GM23248 (cell line): ENCODE results near the gene SCN3B. TPM values are rescaled to one million over a fixed set of nuclear protein-coding genes. Genes with fewer than 3 reads are reported as not detected.

ENCODE experiments used
- DNase-seq: peaks from one replicate; pipeline ENCODE4 v3.0.0-alpha.2; 2015
- H2AFZ ChIP-seq: fragments of 200-600 bp; sonication (generic); 2 replicates; pipeline ENCODE4 v1.6.1; 2016; ENCODE audit warnings: antibody characterized with exemption
- H3F3A ChIP-seq: fragments of 200-600 bp; sonication (generic); 2 replicates; pipeline ENCODE4 v1.6.1; 2016; ENCODE audit warnings: mild to moderate bottlenecking, antibody characterized with exemption, mixed run types; ENCODE audit not compliant: insufficient read depth
- H3K27ac ChIP-seq: fragments of 200-600 bp; sonication (generic); 2 replicates; pipeline ENCODE4 v1.5.1; 2016; ENCODE audit warnings: mild to moderate bottlenecking
- H3K27me3 ChIP-seq: fragments of 200-600 bp; sonication (generic); replicated peaks from 2 replicates; pipeline ENCODE4 v1.6.1; 2016; ENCODE audit warnings: mild to moderate bottlenecking; ENCODE audit not compliant: insufficient read depth
- H3K36me3 ChIP-seq: fragments of 200-600 bp; sonication (generic); 2 replicates; pipeline ENCODE4 v1.6.1; 2016; ENCODE audit warnings: low read depth, mild to moderate bottlenecking
- H3K4me1 ChIP-seq: fragments of 200-600 bp; sonication (generic); 2 replicates; pipeline ENCODE4 v1.6.1; 2016; ENCODE audit warnings: mild to moderate bottlenecking; ENCODE audit not compliant: insufficient read depth
- H3K4me2 ChIP-seq: fragments of 200-600 bp; sonication (generic); one replicate; pipeline ENCODE4 v1.6.1; 2016; ENCODE audit warnings: mild to moderate bottlenecking; ENCODE audit not compliant: unreplicated experiment
- H3K4me3 ChIP-seq: fragments of 200-600 bp; sonication (generic); 2 replicates; pipeline ENCODE4 v1.5.1; 2016; ENCODE audit warnings: mild to moderate bottlenecking
- H3K79me2 ChIP-seq: fragments of 200-600 bp; sonication (generic); 2 replicates; pipeline ENCODE4 v1.6.1; 2016; ENCODE audit warnings: mild to moderate bottlenecking; ENCODE audit not compliant: insufficient read depth
- H3K9ac ChIP-seq: fragments of 200-600 bp; sonication (generic); 2 replicates; pipeline ENCODE4 v1.6.1; 2016; ENCODE audit warnings: mild to moderate bottlenecking
- H3K9me2 ChIP-seq: fragments of 200-600 bp; sonication (generic); 2 replicates; pipeline ENCODE4 v1.6.1; 2016; ENCODE audit warnings: mixed run types, mild to moderate bottlenecking, moderate library complexity; ENCODE audit not compliant: insufficient read depth
- H3K9me3 ChIP-seq: fragments of 200-600 bp; sonication (generic); one replicate; pipeline ENCODE4 v1.6.1; 2017; ENCODE audit warnings: low read depth
- H4K20me1 ChIP-seq: fragments of 200-600 bp; sonication (generic); 2 replicates; pipeline ENCODE4 v1.6.0; 2016; ENCODE audit not compliant: insufficient read depth
- EZH2 ChIP-seq: fragments of 200-600 bp; sonication (generic); IDR thresholded peaks from 2 replicates; pipeline ENCODE4 v1.6.1; 2018; ENCODE audit warnings: antibody characterized with exemption, mild to moderate bottlenecking; ENCODE audit not compliant: insufficient read depth, poor library complexity, severe bottlenecking
- EZH2phosphoT487 ChIP-seq: fragments of 200-600 bp; sonication (generic); IDR thresholded peaks from 2 replicates; pipeline ENCODE4 v1.6.1; 2018; ENCODE audit warnings: antibody characterized with exemption, moderate library complexity, mild to moderate bottlenecking, low read depth; ENCODE audit not compliant: insufficient read depth
- WGBS, 2 experiments: methylation state at CpG; one replicate each; pipeline ENCODE4 v1.1.6; 2015 to 2017; ENCODE audit warnings: low lambda C conversion rate in 2 of 2, low coverage in 1 of 2; ENCODE audit errors: missing lambda C conversion rate in 2 of 2; 5-methylcytosine and 5-hydroxymethylcytosine counted together
- in situ Hi-C: fragments of 300-500 bp; cut with MboI; formaldehyde crosslinking; loops from 2 replicates; pipeline ENCODE4 v1.15.0; 2020
- polyA plus RNA-seq: library from polyadenylated mRNA; unstranded; fragments of >200 nt; fragmentation: Nextera tagmentation; extraction: Ambion mirVana; gene quantifications from 2 replicates; pipeline ENCODE4 v1.2.1, GENCODE V29; 2016
- total RNA-seq: library from RNA; depleted of rRNA; stranded (reverse); fragments of >200 nt; shearing (Covaris generic); gene quantifications from 2 replicates; pipeline ENCODE4 v1.2.3, GENCODE V29; 2014

The SCN3B gene
- total and polyA plus RNA-seq, 2 experiments from 2014 or later = 0.33 TPM; not detected in 1

DNA sequence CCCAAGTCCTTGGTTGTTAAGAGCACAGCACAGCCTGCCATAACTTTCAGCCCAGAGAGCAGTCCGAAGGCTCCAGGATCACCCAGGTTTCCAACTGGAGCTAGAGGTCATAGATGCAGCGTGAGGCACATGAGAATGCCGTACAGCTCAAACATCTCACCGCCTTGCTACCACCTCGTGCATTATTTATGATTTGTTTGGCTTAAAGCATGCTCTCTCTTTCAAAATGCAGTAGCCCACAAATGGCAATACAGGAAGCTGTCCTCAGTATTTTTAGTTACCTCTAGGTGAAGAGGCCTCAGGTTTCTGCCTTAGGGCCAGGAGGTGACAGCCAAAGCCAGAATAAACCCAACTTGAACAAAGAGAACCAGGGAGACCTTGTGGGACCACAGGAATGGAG lies 14.4 kb downstream of the SCN3B start:
- Histone ChIP-seq H3K4me2 (no peak overlapping the region), H3K36me3 (no peaks in the 10 kb centered on the region), H4K20me1 (no peaks in the 10 kb centered on the region), H3K9me3 (no peaks in the 10 kb centered on the region), H3K79me2 (no peaks in the 10 kb centered on the region), H3K4me3 (no peak overlapping the region), H3K9ac (no peak overlapping the region), H3F3A (no peaks in the 10 kb centered on the region), H3K27ac (no peak overlapping the region), H3K27me3 (peaks cover 36% of the 10 kb centered on the region), H2AFZ (no peak overlapping the region), H3K9me2 (no peaks in the 10 kb centered on the region), H3K4me1 (no peaks in the 10 kb centered on the region)
- no peak for TF ChIP-seq EZH2
- no peak for TF ChIP-seq EZH2phosphoT487
- no peak for DNase-seq
- in situ Hi-C loops = no loop called here
- WGBS, 2 experiments = 79% methylated on average over 5 of the region's 5 CpGs

DNA sequence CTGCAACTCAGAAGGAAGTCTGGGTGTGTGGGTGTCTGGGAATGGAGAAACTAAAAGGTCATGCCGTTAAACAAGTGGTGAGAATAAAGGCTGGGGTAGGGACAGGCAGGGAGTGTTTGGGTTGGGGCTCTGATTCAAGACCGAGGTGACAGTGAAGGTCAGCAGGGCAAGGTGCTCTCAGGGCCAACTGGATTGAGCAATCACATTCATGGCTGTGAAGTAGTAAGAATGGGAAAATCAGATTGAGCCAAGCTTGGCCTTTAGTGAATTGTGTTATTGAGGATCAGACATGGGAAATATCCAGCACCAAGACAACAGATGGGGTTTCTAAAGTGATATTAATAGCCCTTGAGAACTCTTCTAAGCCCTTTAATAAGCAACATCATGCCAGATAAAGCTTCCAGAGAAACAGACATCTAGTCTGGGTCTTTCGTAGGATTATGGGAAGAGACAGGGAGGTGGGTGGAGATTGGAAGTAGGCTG lies 24.3 kb downstream of the SCN3B start:
- DNase-seq = no peak

DNA sequence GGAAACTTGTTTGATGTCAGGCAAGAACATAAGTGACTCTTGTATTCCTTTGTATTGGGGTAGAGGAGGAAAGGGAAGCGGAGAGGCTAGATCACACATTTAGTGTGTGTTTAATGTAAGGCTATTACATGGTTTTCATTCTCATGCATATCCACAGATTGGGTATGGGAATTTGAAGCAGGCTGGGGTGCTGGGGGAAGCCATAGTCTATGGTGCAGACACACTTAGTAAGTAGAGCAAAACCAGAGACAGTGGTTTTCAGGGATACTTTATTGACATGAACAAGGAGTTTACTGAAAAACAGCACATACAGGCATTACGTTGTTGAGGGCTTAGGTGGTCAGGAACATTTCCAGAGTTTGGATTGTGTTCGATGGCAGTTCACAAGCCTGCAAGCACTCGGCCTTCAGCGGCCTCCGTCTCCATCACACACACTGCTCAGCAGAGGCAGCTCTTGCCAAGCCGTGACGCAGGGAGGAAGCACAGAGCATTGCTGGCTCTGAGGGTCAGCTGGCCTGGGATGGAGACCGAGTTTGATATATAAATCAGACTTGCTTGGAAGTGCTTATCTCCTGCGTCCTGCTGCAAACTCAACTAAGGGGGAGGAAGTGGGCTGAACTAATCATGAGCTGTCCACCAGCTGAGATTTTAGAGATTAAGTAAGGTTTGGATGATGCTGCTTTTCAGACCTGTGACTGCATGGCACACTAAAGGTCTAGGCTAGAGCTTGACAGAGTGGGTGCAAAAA lies 25.3 kb downstream of the SCN3B start:
- Histone ChIP-seq H3K4me1 (peaks cover 23% of the 10 kb centered on the region), H3K27me3 (no peaks in the 10 kb centered on the region), H3K9me2 (no peaks in the 10 kb centered on the region), H3F3A (peaks cover 25% of the 10 kb centered on the region), H3K79me2 (no peaks in the 10 kb centered on the region), H3K9me3 (no peaks in the 10 kb centered on the region), H3K27ac (peak overlapping the region; percentile 35), H3K36me3 (no peaks in the 10 kb centered on the region), H3K4me3 (no peak overlapping the region), H4K20me1 (peaks cover 4% of the 10 kb centered on the region; the same call in 1 of the 2 replicates), H3K9ac (no peak overlapping the region), H3K4me2 (no peak overlapping the region), H2AFZ (no peak overlapping the region)
- peak; percentile 80 for DNase-seq
- no peak for TF ChIP-seq EZH2
- no peak for TF ChIP-seq EZH2phosphoT487
- in situ Hi-C loops = no loop called here
- WGBS, 2 experiments = 33 to 37% methylated on average over 10 of the region's 10 CpGs

More for the DNA sequence above, 24.3 kb downstream of the SCN3B start:
- peak overlapping the region; percentile 35; the same call in 1 of the 2 replicates for H3K27ac ChIP-seq
- H3K4me1 ChIP-seq = peaks cover 18% of the 10 kb centered on the region
- peaks cover 6% of the 10 kb centered on the region; the same call in 1 of the 2 replicates for H3K27me3 ChIP-seq
- H3K9me3 ChIP-seq = no peaks in the 10 kb centered on the region
- no peaks in the 10 kb centered on the region for H3K79me2 ChIP-seq
- no peak overlapping the region for H2AFZ ChIP-seq
- 58 to 59% methylated on average over 3 of the region's 3 CpGs for whole genome bisulfite sequencing, 2 experiments
- H3K36me3 ChIP-seq = no peaks in the 10 kb centered on the region
- H3K9ac ChIP-seq = no peak overlapping the region
- H3F3A ChIP-seq = peaks cover 25% of the 10 kb centered on the region
- no peaks in the 10 kb centered on the region for H3K9me2 ChIP-seq
- TF ChIP-seq EZH2 = no peak
- TF ChIP-seq EZH2phosphoT487 = no peak
- H3K4me2 ChIP-seq = no peak overlapping the region
- H3K4me3 ChIP-seq = no peak overlapping the region
- H4K20me1 ChIP-seq = peaks cover 4% of the 10 kb centered on the region; the same call in 1 of the 2 replicates
- in situ Hi-C loops = no loop called here

DNA sequence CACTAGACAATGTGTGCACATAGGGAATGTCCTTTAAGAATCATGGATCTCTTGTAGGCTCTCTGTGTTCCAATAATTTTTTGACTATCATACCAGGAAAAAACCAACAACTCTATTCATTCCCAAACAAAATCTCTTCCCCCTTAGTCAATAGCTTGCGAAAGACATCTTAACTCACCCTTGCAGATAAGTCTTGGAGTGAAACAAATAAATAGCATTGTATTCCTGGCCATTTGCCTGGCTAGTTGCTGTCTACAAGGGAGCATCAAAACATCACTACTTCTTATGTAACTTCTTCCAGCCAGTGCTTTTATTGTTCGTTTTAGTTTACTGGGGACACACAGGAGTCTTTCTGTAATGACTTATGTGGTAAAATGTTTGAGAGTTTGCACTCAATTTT lies 29.4 kb downstream of the SCN3B start:
- peak; percentile 61 for DNase-seq
- Histone ChIP-seq H4K20me1 (peaks cover 4% of the 10 kb centered on the region; the same call in 1 of the 2 replicates), H2AFZ (no peak overlapping the region), H3K9ac (no peak overlapping the region), H3K79me2 (no peaks in the 10 kb centered on the region), H3K4me2 (no peak overlapping the region), H3K27ac (no peak overlapping the region), H3K4me1 (peaks cover 20% of the 10 kb centered on the region), H3K36me3 (no peaks in the 10 kb centered on the region; the same call in 1 of the 2 replicates), H3F3A (peaks cover 15% of the 10 kb centered on the region), H3K27me3 (no peaks in the 10 kb centered on the region), H3K4me3 (no peak overlapping the region), H3K9me2 (no peaks in the 10 kb centered on the region), H3K9me3 (no peaks in the 10 kb centered on the region)
- WGBS, 2 experiments = 81 to 92% methylated on average over 2 of the region's 2 CpGs
- in situ Hi-C loops = no loop called here
- TF ChIP-seq EZH2 (no peak), EZH2phosphoT487 (no peak)
